Measurements from ENCODE around the gene ALPL.

- TF ChIP-seq YY1 (IDR thresholded peaks at IDR 0.05; ENCODE audit: insufficient read depth, insufficient read length) (no peak), ZNF274 (IDR thresholded peaks at IDR 0.05; ENCODE audit: low read depth, low read length) (no peak)
Observed at GRCh38 chr1:21496886-21497285, 12.3 kb upstream of the ALPL start.
